ENCODE measurements around the gene DAB2.

DNA sequence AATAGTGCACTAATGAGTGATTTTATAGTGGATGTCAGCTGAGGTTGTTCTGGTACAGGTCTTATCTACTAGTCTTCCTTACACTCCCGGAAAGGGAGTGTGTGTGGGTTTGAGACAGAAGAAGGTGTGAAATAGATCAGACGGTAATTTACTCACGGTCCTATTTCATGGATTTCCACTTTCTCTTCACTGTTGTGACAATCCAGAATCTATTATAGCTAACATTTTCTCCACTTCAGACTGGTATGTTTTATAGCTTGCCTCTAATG is 53.5 kb downstream of the DAB2 start:
- TF ChIP-seq SUZ12 (IDR thresholded peaks at IDR 0.05) (no peak), NFRKB (IDR thresholded peaks at IDR 0.05) (no peak), SP1 (IDR thresholded peaks at IDR 0.05) (no peak), FOXA1 (IDR thresholded peaks at IDR 0.05) (no peak), FOXM1 (IDR thresholded peaks at IDR 0.05; ENCODE audit: borderline replicate concordance) (no peak), L3MBTL2 (conservative IDR thresholded peaks at IDR 0.05) (no peak), BHLHE40 (IDR thresholded peaks at IDR 0.05; ENCODE audit: borderline replicate concordance) (no peak), LEF1 (IDR thresholded peaks at IDR 0.05; ENCODE audit: borderline replicate concordance) (no peak), TARDBP (IDR thresholded peaks at IDR 0.05) (no peak)

All from HEK293T (cell line).